Measurements from ENCODE around the gene MGAT3.

Gene MGAT3

GRCh38 chr22:39437791-39438704 is 18.8 kb upstream of the MGAT3 start:
- no peak for TF ChIP-seq CTCF (IDR thresholded peaks at IDR 0.05; ENCODE audit: borderline replicate concordance, control extremely low read depth, extremely low read depth, insufficient read depth, missing control alignments)
- in situ Hi-C loops (cut with MboI; ENCODE audit: low sequenced_read_pairs, unreplicated experiment) = no loop called here
- no peak for DNase-seq (ENCODE audit: low spot score)

- no peak for DNase-seq (ENCODE audit: low spot score)
- TF ChIP-seq CTCF (IDR thresholded peaks at IDR 0.05; ENCODE audit: borderline replicate concordance, control extremely low read depth, extremely low read depth, insufficient read depth, missing control alignments) = no peak
- in situ Hi-C loops (cut with MboI; ENCODE audit: low sequenced_read_pairs, unreplicated experiment) = no loop called here
Measured at GRCh38 chr22:39439170-39439569, 17.6 kb upstream of the MGAT3 start.

GRCh38 chr22:39443398-39443797 is 13.4 kb upstream of the MGAT3 start:
- no peak for TF ChIP-seq CTCF (IDR thresholded peaks at IDR 0.05; ENCODE audit: borderline replicate concordance, control extremely low read depth, extremely low read depth, insufficient read depth, missing control alignments)
- DNase-seq (ENCODE audit: low spot score) = no peak
- in situ Hi-C loops (cut with MboI; ENCODE audit: low sequenced_read_pairs, unreplicated experiment) = no loop called here

- in situ Hi-C loops (cut with MboI; ENCODE audit: low sequenced_read_pairs, unreplicated experiment) = no loop called here
- TF ChIP-seq CTCF (IDR thresholded peaks at IDR 0.05; ENCODE audit: borderline replicate concordance, control extremely low read depth, extremely low read depth, insufficient read depth, missing control alignments) = no peak
- DNase-seq (ENCODE audit: low spot score) = no peak
Measured at GRCh38 chr22:39444247-39444800, 12.5 kb upstream of the MGAT3 start.

GRCh38 chr22:39444937-39445465 is 11.8 kb upstream of the MGAT3 start:
- in situ Hi-C loops (cut with MboI; ENCODE audit: low sequenced_read_pairs, unreplicated experiment) = no loop called here
- TF ChIP-seq CTCF (IDR thresholded peaks at IDR 0.05; ENCODE audit: borderline replicate concordance, control extremely low read depth, extremely low read depth, insufficient read depth, missing control alignments) = no peak
- no peak for DNase-seq (ENCODE audit: low spot score)

- DNase-seq (ENCODE audit: low spot score) = no peak
- in situ Hi-C loops (cut with MboI; ENCODE audit: low sequenced_read_pairs, unreplicated experiment) = no loop called here
- no peak for TF ChIP-seq CTCF (IDR thresholded peaks at IDR 0.05; ENCODE audit: borderline replicate concordance, control extremely low read depth, extremely low read depth, insufficient read depth, missing control alignments)
Measured at GRCh38 chr22:39445678-39446077, 11.1 kb upstream of the MGAT3 start.

All from GM13976 (cell line).